Transverse colon (tissue), 4 donors: ENCODE measurements around the gene SASH3.

Experiments used
- EP300 ChIP-seq: sonication (generic); formaldehyde crosslinking; IDR thresholded peaks from one replicate; pipeline ENCODE4 v1.6.1; 2017; ENCODE audit warnings: antibody characterized with exemption, low read depth
- POLR2A ChIP-seq: fragments of 450-650 bp; IDR thresholded peaks from one replicate; pipeline ENCODE4 v1.6.1; 2016; ENCODE audit warnings: antibody characterized with exemption, mild to moderate bottlenecking, moderate library complexity
- POLR2AphosphoS5 ChIP-seq, 3 donors: sonication (generic); formaldehyde crosslinking; IDR thresholded peaks; one replicate each; pipeline ENCODE4 v1.6.1; 2016; ENCODE audit warnings: antibody characterized with exemption in 3 of 3
- TF ChIP-seq, protein P1 (sequence below), 5 experiments: fragments of 200-600 bp in 3 of 5; fragments of 450-650 bp in 2 of 5; sonication (generic) in 3 of 5; IDR thresholded peaks; 1 replicate in 2 of 5; 2 replicates in 3 of 5; pipeline ENCODE4 v1.5.1; 2016 to 2017; ENCODE audit warnings: antibody characterized with exemption in 5 of 5, inconsistent platforms in 3 of 5, mild to moderate bottlenecking in 2 of 5, moderate library complexity in 1 of 5

DNA sequence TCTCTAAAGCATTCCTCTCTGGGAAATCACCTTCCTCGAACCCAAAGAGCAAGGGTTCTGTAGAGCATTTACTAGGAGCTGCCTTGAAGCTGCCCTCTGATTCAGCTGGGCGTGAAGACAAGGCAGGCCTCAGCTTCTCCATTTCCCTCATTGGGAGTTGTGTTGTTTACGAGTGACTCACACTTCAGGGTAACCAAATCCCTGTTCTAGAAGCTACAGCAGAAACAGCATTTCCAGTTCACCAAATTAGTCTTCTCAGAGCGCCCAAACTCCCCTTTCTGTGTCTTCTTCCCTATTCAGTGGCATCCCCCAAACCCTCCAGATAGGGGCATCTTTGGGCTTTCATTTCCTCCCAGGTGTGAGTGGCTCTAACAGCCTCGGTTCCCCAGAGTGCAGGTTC lies 41.8 kb upstream of the SASH3 start:
- TF ChIP-seq, protein P1, sequence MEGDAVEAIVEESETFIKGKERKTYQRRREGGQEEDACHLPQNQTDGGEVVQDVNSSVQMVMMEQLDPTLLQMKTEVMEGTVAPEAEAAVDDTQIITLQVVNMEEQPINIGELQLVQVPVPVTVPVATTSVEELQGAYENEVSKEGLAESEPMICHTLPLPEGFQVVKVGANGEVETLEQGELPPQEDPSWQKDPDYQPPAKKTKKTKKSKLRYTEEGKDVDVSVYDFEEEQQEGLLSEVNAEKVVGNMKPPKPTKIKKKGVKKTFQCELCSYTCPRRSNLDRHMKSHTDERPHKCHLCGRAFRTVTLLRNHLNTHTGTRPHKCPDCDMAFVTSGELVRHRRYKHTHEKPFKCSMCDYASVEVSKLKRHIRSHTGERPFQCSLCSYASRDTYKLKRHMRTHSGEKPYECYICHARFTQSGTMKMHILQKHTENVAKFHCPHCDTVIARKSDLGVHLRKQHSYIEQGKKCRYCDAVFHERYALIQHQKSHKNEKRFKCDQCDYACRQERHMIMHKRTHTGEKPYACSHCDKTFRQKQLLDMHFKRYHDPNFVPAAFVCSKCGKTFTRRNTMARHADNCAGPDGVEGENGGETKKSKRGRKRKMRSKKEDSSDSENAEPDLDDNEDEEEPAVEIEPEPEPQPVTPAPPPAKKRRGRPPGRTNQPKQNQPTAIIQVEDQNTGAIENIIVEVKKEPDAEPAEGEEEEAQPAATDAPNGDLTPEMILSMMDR (IDR thresholded peaks at IDR 0.05) = no peak
- TF ChIP-seq POLR2A = no peak
- no peak for TF ChIP-seq POLR2AphosphoS5 (IDR thresholded peaks at IDR 0.05)
- no peak for TF ChIP-seq EP300
